K562 (cell line): ENCODE measurements around the gene LINC00305. TPM values are rescaled to one million over a fixed set of nuclear protein-coding genes. Genes with fewer than 3 reads are reported as not detected.

ENCODE experiments used
- ATAC-seq: fragments of 200-7000 bp; cut with Tn5 transposase; 3 replicates; pipeline ENCODE4 v1.9.1; 2020; ENCODE audit warnings: moderate library complexity
- BruUV-seq: library from RNA; stranded (reverse); fragments of 400-500 nt; replicated peaks from 2 replicates; lab custom pipeline; 2021; lab: Mats Ljungman, UMichigan
- CTCF ChIA-PET: fragments of 300-600 bp; formaldehyde crosslinking; extraction: SDS; loops from one replicate; lab custom pipeline; 2021; ENCODE audit warnings: low intra/inter-chr PET ratio; lab: Yijun Ruan, JAX
- POLR2A ChIA-PET: fragments of 300-600, 350-650 bp; sonication (Branson Sonifier 250); formaldehyde crosslinking; extraction: SDS; loops from one replicate; lab custom pipeline; 2021; ENCODE audit warnings: antibody characterized with exemption, inconsistent platforms; lab: Yijun Ruan, JAX
- DNase-seq, 4 experiments: peaks; one replicate each; pipeline versions ENCODE4 v3.0.0 to v3.0.0-alpha.2; 2011 to 2018; ENCODE audit warnings: low spot score in 3 of 4, mixed read lengths in 3 of 4; ENCODE audit errors: extremely low read depth in 1 of 4
- FAIRE-seq: peaks from 2 replicates; lab custom pipeline; 2011; peaks lifted over from hg19 to GRCh38; lab: Jason Lieb, UNC
- H2AFZ ChIP-seq: 2 replicates; pipeline ENCODE4 v1.6.0; 2011; ENCODE audit warnings: low read depth, low read length, control low read depth, inconsistent platforms
- H3K27ac ChIP-seq: fragments of 200-600 bp; 3 replicates; pipeline ENCODE4 v1.8.0; 2011; ENCODE audit warnings: low read depth, mild to moderate bottlenecking, control low read depth, inconsistent platforms, low read length, moderate library complexity, mixed read lengths; ENCODE audit errors: extremely low read depth
- H3K27me3 ChIP-seq, 2 experiments: fragments of 300-600 bp in 1 of 2; 2 replicates in 1 of 2; 3 replicates in 1 of 2; pipeline versions ENCODE4 v1.6.0 to v1.8.0; 2011; ENCODE audit warnings: inconsistent platforms in 2 of 2, low read length in 2 of 2, mild to moderate bottlenecking in 1 of 2, mixed read lengths in 1 of 2, moderate library complexity in 1 of 2; ENCODE audit not compliant: control insufficient read depth in 2 of 2, insufficient read depth in 2 of 2
- H3K36me3 ChIP-seq: fragments of 300-600 bp; 3 replicates; pipeline ENCODE4 v1.8.0; 2011; ENCODE audit warnings: mild to moderate bottlenecking, low read length, inconsistent platforms; ENCODE audit not compliant: control insufficient read depth, insufficient read depth
- H3K4me1 ChIP-seq, 2 experiments: fragments of 200-600 bp in 1 of 2; replicated peaks in 1 of 2; 2 replicates in 1 of 2; 3 replicates in 1 of 2; pipeline versions ENCODE4 v1.5.1 to v1.8.0; 2011; ENCODE audit warnings: inconsistent platforms in 2 of 2, low read length in 2 of 2, mild to moderate bottlenecking in 1 of 2, mixed read lengths in 1 of 2, moderate library complexity in 1 of 2; ENCODE audit not compliant: control insufficient read depth in 2 of 2, insufficient read depth in 2 of 2
- H3K4me2 ChIP-seq: 2 replicates; pipeline ENCODE4 v1.6.1; 2011; ENCODE audit warnings: low read length, control low read depth, inconsistent platforms, mixed read lengths; ENCODE audit not compliant: insufficient read depth
- H3K4me3 ChIP-seq: fragments of 200-600 bp; sonication (generic), shearing (Covaris generic); 2 replicates; pipeline ENCODE4 v1.5.1; 2016; ENCODE audit warnings: control low read depth, inconsistent platforms
- H3K79me2 ChIP-seq: fragments of 200-600 bp; 3 replicates; pipeline ENCODE4 v1.8.0; 2011; ENCODE audit warnings: low read length, inconsistent platforms; ENCODE audit not compliant: control insufficient read depth, insufficient read depth
- H3K9ac ChIP-seq, 2 experiments: 2 replicates each; pipeline versions ENCODE4 v1.6.0 to v1.6.1; 2011; ENCODE audit warnings: low read depth in 2 of 2, low read length in 2 of 2, control low read depth in 1 of 2, inconsistent platforms in 1 of 2, mild to moderate bottlenecking in 1 of 2, mixed read lengths in 1 of 2; ENCODE audit not compliant: insufficient read depth in 1 of 2
- H3K9me1 ChIP-seq: one replicate; pipeline ENCODE4 v1.6.0; 2011; ENCODE audit warnings: inconsistent platforms, mild to moderate bottlenecking, low read length, moderate library complexity; ENCODE audit not compliant: control insufficient read depth, insufficient read depth
- H3K9me3 ChIP-seq: replicated peaks from 2 replicates; pipeline ENCODE4 v1.5.1; 2011; ENCODE audit warnings: low read depth, low read length, inconsistent platforms; ENCODE audit not compliant: control insufficient read depth, insufficient read depth
- H4K20me1 ChIP-seq: replicated peaks from 2 replicates; pipeline ENCODE4 v1.6.1; 2011; ENCODE audit warnings: low read length, inconsistent platforms, mixed read lengths; ENCODE audit not compliant: control insufficient read depth, insufficient read depth
- ATF4 ChIP-seq: fragments of 450-650 bp; formaldehyde crosslinking; IDR thresholded peaks from 2 replicates; pipeline ENCODE4 v1.4.0; 2022; ENCODE audit warnings: mild to moderate bottlenecking, moderate library complexity
- ETV1 ChIP-seq: fragments of 450-650 bp; conservative IDR thresholded peaks from 2 replicates; pipeline ENCODE4 v1.6.1; 2016; ENCODE audit warnings: missing genetic modification characterization, control low read depth, low read depth, missing compliant biosample characterization
- GTF2E2 ChIP-seq: fragments of 200-800 bp; sonication (Bioruptor generic); IDR thresholded peaks from 2 replicates; pipeline ENCODE4 v1.6.1; 2016; ENCODE audit warnings: missing genetic modification characterization, missing compliant biosample characterization
- KLF6 ChIP-seq: fragments of 250-450 bp; sonication (Bioruptor Pico); IDR thresholded peaks from 2 replicates; pipeline ENCODE4 v1.4.0; 2020; ENCODE audit warnings: mild to moderate bottlenecking, moderate library complexity, borderline replicate concordance
- MTA1 ChIP-seq: fragments of 450-650 bp; IDR thresholded peaks from 2 replicates; pipeline ENCODE4 v1.6.1; 2017; ENCODE audit warnings: borderline replicate concordance
- MTF1 ChIP-seq: fragments of 250-450 bp; sonication (Bioruptor Pico); IDR thresholded peaks from 2 replicates; pipeline ENCODE4 v1.9.0; 2021; ENCODE audit warnings: moderate library complexity, mild to moderate bottlenecking, inconsistent platforms, borderline replicate concordance
- NCOR1 ChIP-seq: fragments of 450-650 bp; IDR thresholded peaks from 2 replicates; pipeline ENCODE4 v1.6.1; 2016; ENCODE audit warnings: mild to moderate bottlenecking, moderate library complexity
- NFE2L1 ChIP-seq: fragments of 450-650 bp; IDR thresholded peaks from 2 replicates; pipeline ENCODE4 v1.6.1; 2016; ENCODE audit warnings: missing genetic modification characterization, low read depth, mild to moderate bottlenecking, missing compliant biosample characterization, moderate library complexity, borderline replicate concordance
- PRDM10 ChIP-seq: fragments of 450-650 bp; IDR thresholded peaks from 2 replicates; pipeline ENCODE4 v1.6.1; 2018; ENCODE audit not compliant: partially characterized antibody
- RHOXF2B ChIP-seq: fragments of 250-450 bp; sonication (Bioruptor Pico); conservative IDR thresholded peaks from 2 replicates; pipeline ENCODE4 v1.5.1; 2021
- TSHZ1 ChIP-seq: fragments of 250-450 bp; sonication (Bioruptor Pico); IDR thresholded peaks from 2 replicates; pipeline ENCODE4 v1.4.0; 2020; ENCODE audit warnings: mild to moderate bottlenecking, moderate library complexity
- ZNF217 ChIP-seq: sonication (generic); formaldehyde crosslinking; IDR thresholded peaks from 2 replicates; pipeline ENCODE4 v1.8.0; 2022; ENCODE audit warnings: mild to moderate bottlenecking, missing genetic modification reagents
- WGBS: fragments of 100-300 bp; shearing (Covaris generic); methylation state at CpG from one replicate; pipeline ENCODE4 v1.1.6; 2016; ENCODE audit warnings: low coverage, mixed read lengths; ENCODE audit not compliant: insufficient coverage; ENCODE audit errors: missing lambda C conversion rate; 5-methylcytosine and 5-hydroxymethylcytosine counted together
- in situ Hi-C: fragments of 300-500 bp; cut with MboI; formaldehyde crosslinking; loops from 4 replicates; pipeline ENCODE4 v1.15.0; 2018; ENCODE audit warnings: inconsistent platforms, mixed read lengths
- intact Hi-C: fragments of 100-400 bp; cut with micrococcal nuclease; formaldehyde crosslinking; loops from 2 replicates; pipeline ENCODE4 v1.14.2; 2022
- polyA plus RNA-seq, 8 experiments: library from polyadenylated mRNA; depleted of rRNA in 4 of 8; stranded (reverse) in 5 of 8; unstranded in 3 of 8; fragments of >200 nt; fragmentation: Nextera tagmentation in 2 of 8; fragmentation: Illumina TruSeq in 1 of 8; extraction: Ambion mirVana in 2 of 8; extraction: Trizol in 1 of 8; gene quantifications; 2 replicates each; pipeline versions ENCODE4 v1.2.1 to v1.2.3, GENCODE V29; 2011 to 2014; ENCODE audit warnings: inconsistent platforms in 1 of 8, missing spikeins in 1 of 8
- total RNA-seq, 7 experiments: library from RNA; depleted of rRNA in 6 of 7; stranded (reverse); fragments of >200 nt in 6 of 7; fragmentation: Illumina TruSeq in 2 of 7; extraction: Trizol in 2 of 7; gene quantifications; 2 replicates each; pipeline versions ENCODE4 v1.2.1 to v1.2.3, GENCODE V29; 2011 to 2021; ENCODE audit warnings: low replicate concordance in 1 of 7

LINC00305 gene
- total and polyA plus RNA-seq, 9 of the 15 experiments (the other 6 are each of a cell fraction or from before 2014, with no cell fraction given) = not detected

GRCh38 chr18:64110692-64111480, 38.0 kb downstream of the LINC00305 start:
- ATAC-seq (no peak), FAIRE-seq (no peak), DNase-seq (no peak)
- Histone ChIP-seq H3K79me2 (no peaks in the 10 kb centered on the region), H3K4me1 (no peaks in the 10 kb centered on the region), H4K20me1 (no peaks in the 10 kb centered on the region), H3K36me3 (no peaks in the 10 kb centered on the region), H3K4me3 (no peak overlapping the region), H3K27ac (no peak overlapping the region), H3K4me2 (no peak overlapping the region), H2AFZ (no peak overlapping the region), H3K9me1 (no peaks in the 10 kb centered on the region), H3K9ac (no peak overlapping the region), H3K9me3 (no peaks in the 10 kb centered on the region), H3K27me3 (no peaks in the 10 kb centered on the region)
- intact Hi-C loops (no loop called here), in situ Hi-C loops (no loop called here)
- ChIA-PET CTCF (no interaction called here), POLR2A (no interaction called here)
- 0% methylated on average over 5 of the region's 7 CpGs for WGBS
- no TSS peak for BruUV-seq
- no peak for TF ChIP-seq PRDM10
- no peak for TF ChIP-seq NCOR1
- TF ChIP-seq ATF4 (CRISPR knock-in tag) = no peak
- no peak for TF ChIP-seq ETV1 (tag)
- TF ChIP-seq RHOXF2B (CRISPR knock-in tag) = no peak
- TF ChIP-seq MTA1 = no peak
- TF ChIP-seq GTF2E2 (tag) = no peak
- TF ChIP-seq TSHZ1 (CRISPR knock-in tag) = no peak
- no peak for TF ChIP-seq MTF1 (CRISPR knock-in tag)
- no peak for TF ChIP-seq ZNF217 (CRISPR knock-in tag)
- TF ChIP-seq NFE2L1 (tag) = no peak
- no peak for TF ChIP-seq KLF6 (CRISPR knock-in tag)
